ENCODE measurements around the gene ASB4. TPM values are rescaled to one million over a fixed set of nuclear protein-coding genes. Genes with fewer than 3 reads are reported as not detected.

Gene ASB4
- total and polyA plus RNA-seq, 11 donors, result 0.18 to 11.5 (median 3.1) TPM

DNA sequence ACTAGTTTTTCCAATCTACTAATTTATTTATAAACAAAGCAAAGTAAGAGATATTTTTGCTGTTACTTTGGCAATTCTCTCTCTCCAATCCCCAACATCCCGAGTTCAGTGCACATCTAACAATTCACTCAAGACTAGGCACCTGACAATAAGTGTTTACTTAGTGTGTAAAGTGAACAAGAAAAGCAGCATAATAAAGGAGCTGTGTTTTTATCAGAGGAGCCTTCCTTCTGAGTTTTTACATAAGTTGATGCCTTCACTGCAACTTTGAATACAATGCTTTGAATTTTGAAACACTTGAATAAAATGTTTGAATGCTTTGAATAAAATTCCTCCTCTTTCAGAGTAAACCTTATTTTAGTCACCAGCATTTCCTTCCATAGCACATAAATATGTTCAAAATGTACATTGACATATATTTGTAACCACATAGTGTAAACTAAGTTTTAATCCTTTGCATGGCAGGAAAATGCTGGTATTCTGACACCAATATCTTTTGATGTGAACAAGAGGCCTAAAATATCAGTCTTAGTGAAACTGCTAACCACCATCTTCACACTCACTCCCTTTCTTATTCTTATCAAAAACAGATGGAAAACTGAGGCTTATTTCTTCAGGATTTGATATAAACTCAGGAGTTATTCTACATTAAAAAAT lies 99.2 kb downstream of the ASB4 start:
- ATAC-seq (no peak), DNase-seq (no peak)
- intact Hi-C loops (cut with DNase I), result loop anchor here in 6 of 10 donors (1.0 to 5.0 kb wide), 4 partner anchors 32 to 38 kb away; no protein-coding TSS in a partner anchor
- TF ChIP-seq POLR2A (IDR thresholded peaks at IDR 0.05), result peak; percentile 44 to 47
- TF ChIP-seq, protein P1, sequence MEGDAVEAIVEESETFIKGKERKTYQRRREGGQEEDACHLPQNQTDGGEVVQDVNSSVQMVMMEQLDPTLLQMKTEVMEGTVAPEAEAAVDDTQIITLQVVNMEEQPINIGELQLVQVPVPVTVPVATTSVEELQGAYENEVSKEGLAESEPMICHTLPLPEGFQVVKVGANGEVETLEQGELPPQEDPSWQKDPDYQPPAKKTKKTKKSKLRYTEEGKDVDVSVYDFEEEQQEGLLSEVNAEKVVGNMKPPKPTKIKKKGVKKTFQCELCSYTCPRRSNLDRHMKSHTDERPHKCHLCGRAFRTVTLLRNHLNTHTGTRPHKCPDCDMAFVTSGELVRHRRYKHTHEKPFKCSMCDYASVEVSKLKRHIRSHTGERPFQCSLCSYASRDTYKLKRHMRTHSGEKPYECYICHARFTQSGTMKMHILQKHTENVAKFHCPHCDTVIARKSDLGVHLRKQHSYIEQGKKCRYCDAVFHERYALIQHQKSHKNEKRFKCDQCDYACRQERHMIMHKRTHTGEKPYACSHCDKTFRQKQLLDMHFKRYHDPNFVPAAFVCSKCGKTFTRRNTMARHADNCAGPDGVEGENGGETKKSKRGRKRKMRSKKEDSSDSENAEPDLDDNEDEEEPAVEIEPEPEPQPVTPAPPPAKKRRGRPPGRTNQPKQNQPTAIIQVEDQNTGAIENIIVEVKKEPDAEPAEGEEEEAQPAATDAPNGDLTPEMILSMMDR (IDR thresholded peaks at IDR 0.05), result no peak
- H3K36me3 ChIP-seq, result peaks cover 0 to 75% (median 69%) of the 10 kb centered on the region in 9 donors
- H3K9me3 ChIP-seq, result no peaks in the 10 kb centered on the region
- no peaks in the 10 kb centered on the region for H3K27me3 ChIP-seq
- peak overlapping the region in 5 of 12 donors; percentile 5 to 99 (median 42) for H3K27ac ChIP-seq
- H3K4me3 ChIP-seq, result peak overlapping the region in 1 of 12 donors; percentile 86
- H3K4me1 ChIP-seq, result peaks cover 0 to 44% (median 17%) of the 10 kb centered on the region in 12 donors
- 82 to 93% (median 85%) methylated on average over 1 of the region's 1 CpG for WGBS, 4 donors

- intact Hi-C loops (cut with DNase I), result loop anchor here in 4 of 10 donors (1.0 to 5.0 kb wide), 3 partner anchors 33 to 35 kb away; no protein-coding TSS in a partner anchor
- H3K4me3 ChIP-seq, result peak overlapping the region in 1 of 12 donors; percentile 86
- H3K36me3 ChIP-seq, result peaks cover 0 to 80% (median 74%) of the 10 kb centered on the region in 9 donors
- H3K27me3 ChIP-seq, result no peaks in the 10 kb centered on the region
- TF ChIP-seq, protein P1 (IDR thresholded peaks at IDR 0.05), result no peak
- TF ChIP-seq POLR2A (IDR thresholded peaks at IDR 0.05), result no peak
- ATAC-seq (peak in 1 of 4 donors; percentile 15), DNase-seq (no peak)
- WGBS, 4 donors, result 51 to 67% (median 63%) methylated on average over 3 of the region's 3 CpGs
- peaks cover 0 to 48% (median 18%) of the 10 kb centered on the region in 12 donors for H3K4me1 ChIP-seq
- peak overlapping the region in 5 of 12 donors; percentile 5 to 99 (median 42) for H3K27ac ChIP-seq
- H3K9me3 ChIP-seq, result no peaks in the 10 kb centered on the region
Observed at GRCh38 chr7:95585426-95585789, 99.7 kb downstream of the ASB4 start.

GRCh38 chr7:95586951-95587301 lies 101.2 kb downstream of the ASB4 start:
- intact Hi-C loops (cut with DNase I), result loop anchor here in 2 of 10 donors (5.0 kb wide), 1 partner anchor 35 kb away; no protein-coding TSS in a partner anchor
- no peak for TF ChIP-seq POLR2A (IDR thresholded peaks at IDR 0.05)
- TF ChIP-seq, protein P1 (IDR thresholded peaks at IDR 0.05), result no peak

GRCh38 chr7:95589031-95589430 lies 103.3 kb downstream of the ASB4 start:
- DNase-seq (no peak), ATAC-seq (peak in 2 of 4 donors; percentile 3)
- TF ChIP-seq POLR2A (IDR thresholded peaks at IDR 0.05), result peak in 1 of 2 donors; percentile 72
- TF ChIP-seq, protein P1 (IDR thresholded peaks at IDR 0.05), result no peak
- no peaks in the 10 kb centered on the region for H3K27me3 ChIP-seq
- H3K27ac ChIP-seq, result peak overlapping the region in 6 of 12 donors; percentile 17 to 99 (median 60)
- H3K9me3 ChIP-seq, result no peaks in the 10 kb centered on the region
- H3K4me3 ChIP-seq, result peak overlapping the region in 2 of 12 donors; percentile 86 to 98
- intact Hi-C loops (cut with DNase I), result loop anchor here in 2 of 10 donors (5.0 kb wide), 1 partner anchor 37 kb away; no protein-coding TSS in a partner anchor
- peaks cover 0 to 77% (median 52%) of the 10 kb centered on the region in 12 donors for H3K4me1 ChIP-seq
- peaks cover 3 to 100% (median 99%) of the 10 kb centered on the region in 9 donors for H3K36me3 ChIP-seq

More at GRCh38 chr7:95586951-95587301, 101.2 kb downstream of the ASB4 start:
- no peaks in the 10 kb centered on the region for H3K27me3 ChIP-seq
- H3K9me3 ChIP-seq, result no peaks in the 10 kb centered on the region
- peak overlapping the region in 5 of 12 donors; percentile 8 to 99 (median 97) for H3K27ac ChIP-seq
- peaks cover 0 to 95% (median 89%) of the 10 kb centered on the region in 9 donors for H3K36me3 ChIP-seq
- WGBS, 4 donors, result 53 to 74% (median 62%) methylated on average over 3 of the region's 3 CpGs
- no peak for DNase-seq
- peak overlapping the region in 1 of 12 donors; percentile 86 for H3K4me3 ChIP-seq
- peaks cover 0 to 64% (median 33%) of the 10 kb centered on the region in 12 donors for H3K4me1 ChIP-seq
- no peak for ATAC-seq

All from heart left ventricle (tissue), 16 donors.